GM12891 (cell line): Measurements from ENCODE around the gene RASSF1.

Experiments used
- POLR2A ChIP-seq: IDR thresholded peaks from 2 replicates; pipeline ENCODE4 v1.6.1; 2011; ENCODE audit warnings: low read depth, low read length, control low read depth
- POLR2AphosphoS5 ChIP-seq: IDR thresholded peaks from 2 replicates; pipeline ENCODE4 v1.6.1; 2011; ENCODE audit warnings: low read depth, low read length, control low read depth
- POU2F2 ChIP-seq: IDR thresholded peaks from 2 replicates; pipeline ENCODE4 v1.6.1; 2011; ENCODE audit warnings: low read depth, mild to moderate bottlenecking, control low read depth, low read length, moderate library complexity
- SPI1 ChIP-seq: IDR thresholded peaks from 2 replicates; pipeline ENCODE4 v1.6.1; 2011; ENCODE audit warnings: low read depth, low read length, control low read depth
- TAF1 ChIP-seq: IDR thresholded peaks from 2 replicates; pipeline ENCODE4 v1.6.1; 2011; ENCODE audit warnings: low read depth, low read length, control low read depth

DNA sequence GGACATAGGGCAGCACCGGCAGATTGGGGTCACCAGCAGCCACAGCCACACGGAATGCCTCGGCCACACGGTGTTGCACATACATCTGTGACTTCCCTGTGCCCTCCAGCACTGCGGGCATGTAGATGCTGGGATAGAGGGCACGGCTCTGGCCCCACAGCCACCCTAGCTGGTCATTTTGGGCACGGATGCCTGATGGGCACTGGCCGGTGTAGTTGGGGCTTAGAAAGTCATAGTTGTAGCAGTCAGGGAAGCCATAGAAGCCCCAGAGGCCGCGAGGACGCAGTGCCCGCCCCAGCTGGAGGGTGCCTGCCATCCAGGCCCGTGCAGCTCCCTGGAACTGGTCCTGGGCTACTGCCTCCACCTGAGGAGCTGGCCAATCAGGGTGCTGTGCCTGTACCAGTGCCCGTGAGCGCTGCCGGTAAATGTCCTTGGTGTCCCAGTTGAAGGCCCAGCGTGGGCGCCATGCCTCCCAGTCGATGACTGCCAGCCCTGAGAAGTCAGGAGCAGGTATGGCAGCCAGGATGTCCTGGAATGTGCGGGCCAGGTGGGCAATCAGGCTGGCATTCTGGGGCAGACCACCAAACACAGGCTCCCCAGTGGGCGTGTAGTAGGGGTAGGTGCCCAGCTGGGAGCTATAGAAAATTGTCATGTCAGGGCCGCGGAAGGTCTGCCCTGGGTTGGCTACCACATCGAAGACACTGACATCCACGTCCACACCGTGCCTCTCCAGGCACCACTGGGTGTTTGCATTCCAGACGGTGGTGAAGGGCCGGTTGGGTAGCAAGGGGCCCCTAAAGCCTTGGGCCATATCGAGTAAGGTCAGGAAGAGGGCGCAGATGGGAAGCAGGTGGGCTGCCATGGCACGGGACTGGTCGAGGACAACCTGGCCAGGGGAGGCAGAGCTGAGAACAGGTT lies 38.3 kb downstream of the RASSF1 start:
- TF ChIP-seq TAF1, result no peak
- TF ChIP-seq POLR2AphosphoS5, result no peak
- no peak for TF ChIP-seq POLR2A
- no peak for TF ChIP-seq POU2F2
- no peak for TF ChIP-seq SPI1
